ENCODE data around the gene DENND11.

Gene DENND11

GRCh38 chr7:141702047-141702567 lies at the start of gene DENND11:
Gene DENND11, minus strand, starts transcription at chr7:141702166. Its CDS starts 13 bp downstream, at chr7:141702153.
- peak; percentile 9 to 48 (median 34) for DNase-seq

- DNase-seq: no peak
These were observed 46.4 kb upstream of the DENND11 start for GRCh38 chr7:141748396-141748795.

- no peak for DNase-seq
These were observed 42.2 kb upstream of the DENND11 start for GRCh38 chr7:141744131-141744530.

- no peak for DNase-seq
These were observed 40.3 kb upstream of the DENND11 start for GRCh38 chr7:141742229-141742628.

- DNase-seq: no peak
These were observed 37.3 kb upstream of the DENND11 start for GRCh38 chr7:141739250-141739649.

- DNase-seq: no peak
These were observed 36.6 kb upstream of the DENND11 start for GRCh38 chr7:141738592-141739013.

GRCh38 chr7:141737836-141738591 lies 36.0 kb upstream of the DENND11 start, which contains the start of gene SSBP1:
Gene SSBP1, plus strand, starts transcription at chr7:141738358. Its CDS starts 809 bp downstream, at chr7:141739167.
- peak; percentile 71 to 80 (median 80) for DNase-seq

GRCh38 chr7:141737118-141737835 lies 35.3 kb upstream of the DENND11 start:
- no peak for DNase-seq

GRCh38 chr7:141731476-141732149 lies 29.6 kb upstream of the DENND11 start:
- no peak for DNase-seq

GRCh38 chr7:141729020-141729419 lies 27.1 kb upstream of the DENND11 start:
- no peak for DNase-seq

GRCh38 chr7:141722529-141722928 lies 20.6 kb upstream of the DENND11 start:
- DNase-seq: no peak

- DNase-seq: no peak
These were observed 15.5 kb upstream of the DENND11 start for GRCh38 chr7:141717450-141717849.

GRCh38 chr7:141715794-141716689 lies 14.1 kb upstream of the DENND11 start:
- no peak for DNase-seq

GRCh38 chr7:141715018-141715417 lies 13.1 kb upstream of the DENND11 start:
- DNase-seq: no peak

- no peak for DNase-seq
These were observed 12.6 kb upstream of the DENND11 start for GRCh38 chr7:141714571-141714970.

- DNase-seq: no peak
These were observed 11.9 kb upstream of the DENND11 start for GRCh38 chr7:141713890-141714289.

GRCh38 chr7:141712603-141713255 lies 10.8 kb upstream of the DENND11 start:
- no peak for DNase-seq

GRCh38 chr7:141710301-141710700 lies 8.3 kb upstream of the DENND11 start:
- DNase-seq: no peak

- no peak for DNase-seq
These were observed 7.8 kb upstream of the DENND11 start for GRCh38 chr7:141709749-141710148.

GRCh38 chr7:141709318-141709717 lies 7.4 kb upstream of the DENND11 start:
- no peak for DNase-seq

- no peak for DNase-seq
These were observed 6.4 kb upstream of the DENND11 start, which contains the start of gene WEE2 for GRCh38 chr7:141708351-141708750. Gene WEE2, plus strand, starts transcription at chr7:141708353. Its CDS starts 406 bp downstream, at chr7:141708759.
